Neutrophil (primary cell): ENCODE measurements around the gene ADAR.

Experiments used
- H3K27ac ChIP-seq: fragments of 200-600 bp; sonication (generic); 2 replicates; pipeline ENCODE4 v1.5.1; 2016; ENCODE audit warnings: mild to moderate bottlenecking, moderate library complexity
- H3K27me3 ChIP-seq: fragments of 200-600 bp; sonication (generic); 2 replicates; pipeline ENCODE4 v1.6.0; 2016; ENCODE audit warnings: mild to moderate bottlenecking
- H3K36me3 ChIP-seq: fragments of 200-600 bp; sonication (generic); 2 replicates; pipeline ENCODE4 v1.5.1; 2017
- H3K4me1 ChIP-seq, 2 experiments: fragments of 200-600 bp in 1 of 2; sonication (generic) in 1 of 2; 1 replicate in 1 of 2; 2 replicates in 1 of 2; pipeline versions ENCODE4 v1.5.1 to v1.6.1; 2013 to 2016; ENCODE audit warnings: low read depth in 1 of 2, low read length in 1 of 2, mild to moderate bottlenecking in 1 of 2, moderate library complexity in 1 of 2; ENCODE audit not compliant: control insufficient read depth in 1 of 2, insufficient read depth in 1 of 2
- H3K4me3 ChIP-seq, 2 experiments: fragments of 200-600 bp in 1 of 2; sonication (generic) in 1 of 2; 1 replicate in 1 of 2; 2 replicates in 1 of 2; pipeline ENCODE4 v1.5.1; 2013 to 2016; ENCODE audit warnings: low read depth in 1 of 2, low read length in 1 of 2, mild to moderate bottlenecking in 1 of 2, moderate library complexity in 1 of 2
- H3K9me3 ChIP-seq: fragments of 200-600 bp; sonication (generic); 2 replicates; pipeline ENCODE4 v1.5.1; 2016
- CTCF ChIP-seq: fragments of 200-600 bp; sonication (generic); IDR thresholded peaks from 2 replicates; pipeline ENCODE4 v1.5.1; 2016; ENCODE audit warnings: antibody characterized with exemption

ADAR gene

GRCh38 chr1:154547105-154547732, 60.8 kb downstream of the ADAR start:
- H3K4me1 ChIP-seq: no peaks in the 10 kb centered on the region
- no peak for TF ChIP-seq CTCF
- H3K4me3 ChIP-seq: no peak overlapping the region

GRCh38 chr1:154546264-154547063, 61.5 kb downstream of the ADAR start:
- H3K4me3 ChIP-seq: no peak overlapping the region
- no peak for TF ChIP-seq CTCF
- no peaks in the 10 kb centered on the region for H3K9me3 ChIP-seq
- peaks cover 1% of the 10 kb centered on the region for H3K27me3 ChIP-seq
- H3K36me3 ChIP-seq: peaks cover 37% of the 10 kb centered on the region
- no peaks in the 10 kb centered on the region for H3K4me1 ChIP-seq
- H3K27ac ChIP-seq: no peak overlapping the region

More at GRCh38 chr1:154547105-154547732, 60.8 kb downstream of the ADAR start:
- H3K27me3 ChIP-seq: no peaks in the 10 kb centered on the region
- H3K27ac ChIP-seq: no peak overlapping the region
- peaks cover 44% of the 10 kb centered on the region for H3K36me3 ChIP-seq
- H3K9me3 ChIP-seq: no peaks in the 10 kb centered on the region

GRCh38 chr1:154541231-154541630, 66.8 kb downstream of the ADAR start:
- H3K4me3 ChIP-seq: no peak overlapping the region
- no peak overlapping the region for H3K27ac ChIP-seq
- H3K4me1 ChIP-seq: no peaks in the 10 kb centered on the region
- no peaks in the 10 kb centered on the region for H3K36me3 ChIP-seq
- peaks cover 8% of the 10 kb centered on the region for H3K27me3 ChIP-seq
- no peaks in the 10 kb centered on the region for H3K9me3 ChIP-seq
- TF ChIP-seq CTCF: no peak

- no peaks in the 10 kb centered on the region for H3K9me3 ChIP-seq
- no peaks in the 10 kb centered on the region for H3K4me1 ChIP-seq
- H3K36me3 ChIP-seq: no peaks in the 10 kb centered on the region
- no peak for TF ChIP-seq CTCF
- H3K27ac ChIP-seq: no peak overlapping the region
- peaks cover 8% of the 10 kb centered on the region for H3K27me3 ChIP-seq
- H3K4me3 ChIP-seq: no peak overlapping the region
Measured at GRCh38 chr1:154539486-154540483, 68.2 kb downstream of the ADAR start.

- no peak for TF ChIP-seq CTCF
- H3K27ac ChIP-seq: no peak overlapping the region
- H3K9me3 ChIP-seq: no peaks in the 10 kb centered on the region
- no peaks in the 10 kb centered on the region for H3K4me1 ChIP-seq
- peaks cover 7% of the 10 kb centered on the region for H3K27me3 ChIP-seq
- H3K36me3 ChIP-seq: no peaks in the 10 kb centered on the region
- H3K4me3 ChIP-seq: no peak overlapping the region
Measured at GRCh38 chr1:154536570-154536969, 71.4 kb downstream of the ADAR start.
